ENCODE results near the gene PBXIP1.

The PBXIP1 gene

DNA sequence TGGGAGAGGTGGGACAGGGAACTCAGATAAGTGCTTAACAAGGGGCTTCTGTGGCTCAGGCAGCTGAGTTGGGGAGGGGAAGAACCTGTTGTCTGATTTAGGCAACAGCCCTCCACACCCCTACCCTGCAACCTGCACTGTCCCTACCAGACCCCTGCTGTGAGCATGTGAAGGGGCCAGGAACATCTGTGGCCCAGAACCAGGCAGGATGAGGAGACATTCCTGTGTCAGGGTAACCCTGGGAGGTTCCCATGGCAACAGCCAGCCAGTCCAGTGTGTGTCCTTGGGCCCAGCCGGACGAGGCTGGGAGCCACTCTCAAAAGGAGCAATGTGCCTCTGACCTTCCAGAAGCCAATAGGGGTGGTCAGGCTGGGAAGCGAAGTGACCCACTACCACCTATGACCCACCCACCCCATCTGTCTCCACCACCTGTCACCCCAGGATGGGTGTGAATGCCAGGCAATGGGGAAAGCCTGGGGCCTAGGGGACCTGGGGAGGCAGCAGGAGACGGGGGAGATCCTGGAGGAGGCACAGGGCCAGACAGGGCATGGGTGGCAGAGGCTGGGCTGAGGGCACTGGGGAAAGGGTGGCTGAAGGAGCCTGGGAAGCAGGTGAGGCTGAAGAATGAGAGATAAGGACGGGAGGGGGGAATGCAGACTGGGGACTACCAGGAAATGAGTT lies 14.4 kb downstream of the PBXIP1 start:
- DNase-seq (ENCODE audit: low read depth, low spot score) = no peak
- Histone ChIP-seq H3K4me3 (ENCODE audit: low read length) (no peak overlapping the region), H3K27ac (ENCODE audit: low read length) (no peak overlapping the region), H3K4me1 (ENCODE audit: control insufficient read depth, insufficient read depth, low read length) (peaks cover 6% of the 10 kb centered on the region), H3K36me3 (ENCODE audit: control insufficient read depth, insufficient read depth, low read length) (no peaks in the 10 kb centered on the region), H3K9me3 (ENCODE audit: control insufficient read depth, insufficient read depth, low read length) (no peaks in the 10 kb centered on the region), H3K27me3 (ENCODE audit: control insufficient read depth, insufficient read depth, low read length) (no peaks in the 10 kb centered on the region)
- WGBS (ENCODE audit: insufficient coverage, insufficient read length) = no CpG with 5 or more reads among the region's 5 CpGs

- WGBS (ENCODE audit: insufficient coverage, insufficient read length) = no CpG with 5 or more reads among the region's 8 CpGs
- H3K27me3 ChIP-seq (ENCODE audit: control insufficient read depth, insufficient read depth, low read length) = no peaks in the 10 kb centered on the region
- no peak overlapping the region for H3K27ac ChIP-seq (ENCODE audit: low read length)
- DNase-seq (ENCODE audit: low read depth, low spot score) = no peak
- H3K9me3 ChIP-seq (ENCODE audit: control insufficient read depth, insufficient read depth, low read length) = no peaks in the 10 kb centered on the region
- no peaks in the 10 kb centered on the region for H3K36me3 ChIP-seq (ENCODE audit: control insufficient read depth, insufficient read depth, low read length)
- peaks cover 6% of the 10 kb centered on the region for H3K4me1 ChIP-seq (ENCODE audit: control insufficient read depth, insufficient read depth, low read length)
- H3K4me3 ChIP-seq (ENCODE audit: low read length) = no peak overlapping the region
These were observed 15.2 kb downstream of the PBXIP1 start for GRCh38 chr1:154940651-154941194.

- Histone ChIP-seq H3K27ac (ENCODE audit: low read length) (no peak overlapping the region), H3K4me3 (ENCODE audit: low read length) (no peak overlapping the region), H3K36me3 (ENCODE audit: control insufficient read depth, insufficient read depth, low read length) (no peaks in the 10 kb centered on the region), H3K9me3 (ENCODE audit: control insufficient read depth, insufficient read depth, low read length) (no peaks in the 10 kb centered on the region), H3K27me3 (ENCODE audit: control insufficient read depth, insufficient read depth, low read length) (no peaks in the 10 kb centered on the region), H3K4me1 (ENCODE audit: control insufficient read depth, insufficient read depth, low read length) (peaks cover 6% of the 10 kb centered on the region)
- DNase-seq (ENCODE audit: low read depth, low spot score) = no peak
- no CpG with 5 or more reads among the region's 1 CpG for WGBS (ENCODE audit: insufficient coverage, insufficient read length)
These were observed 15.7 kb downstream of the PBXIP1 start for GRCh38 chr1:154940213-154940560.

DNA sequence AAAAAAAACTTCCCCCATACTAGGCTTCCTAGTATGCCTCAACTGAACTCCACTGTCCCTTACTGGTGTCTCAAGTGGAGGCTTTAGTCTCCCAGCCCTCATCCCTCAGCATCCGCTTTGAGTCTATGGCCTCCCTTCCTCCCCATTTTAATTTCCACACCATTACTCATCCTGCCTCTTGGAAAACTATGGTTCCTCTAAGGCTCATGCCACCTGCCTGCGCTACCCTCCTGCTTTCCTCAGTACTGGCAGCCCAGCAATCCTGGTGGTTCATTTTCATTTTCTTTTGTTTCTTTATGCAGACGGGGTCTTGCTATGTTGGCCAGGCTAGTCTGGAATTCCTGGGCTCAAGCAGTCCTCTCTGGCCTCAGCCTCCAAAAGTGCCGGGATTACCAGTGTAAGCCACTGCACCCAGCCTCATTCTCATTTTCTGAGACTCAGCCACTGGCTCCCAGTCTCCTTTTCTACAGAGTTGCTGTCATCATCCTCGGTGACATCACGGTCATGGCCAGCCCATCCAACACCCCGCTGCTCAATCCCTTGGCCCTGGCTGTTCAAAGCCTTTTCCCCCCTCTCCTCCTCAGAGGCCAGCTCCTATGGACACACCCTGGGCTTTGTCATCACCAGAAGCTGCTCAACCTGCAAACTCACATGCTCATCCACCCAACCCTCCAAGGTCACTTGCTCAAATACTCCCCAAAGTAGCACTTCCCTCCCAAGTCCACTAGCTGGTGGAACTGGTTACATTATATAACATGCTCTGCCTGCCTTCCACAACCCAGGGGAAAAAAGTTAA lies 17.1 kb downstream of the PBXIP1 start:
- no peak overlapping the region for H3K27ac ChIP-seq (ENCODE audit: low read length)
- no peak for DNase-seq (ENCODE audit: low read depth, low spot score)
- peaks cover 6% of the 10 kb centered on the region; the same call in 1 of the 2 replicates for H3K4me1 ChIP-seq (ENCODE audit: control insufficient read depth, insufficient read depth, low read length)

GRCh38 chr1:154937988-154938386 lies 17.9 kb downstream of the PBXIP1 start:
- no peaks in the 10 kb centered on the region for H3K9me3 ChIP-seq (ENCODE audit: control insufficient read depth, insufficient read depth, low read length)
- no peaks in the 10 kb centered on the region for H3K27me3 ChIP-seq (ENCODE audit: control insufficient read depth, insufficient read depth, low read length)
- no CpG with 5 or more reads among the region's 8 CpGs for WGBS (ENCODE audit: insufficient coverage, insufficient read length)
- DNase-seq (ENCODE audit: low read depth, low spot score) = no peak
- peaks cover 6% of the 10 kb centered on the region; the same call in 1 of the 2 replicates for H3K4me1 ChIP-seq (ENCODE audit: control insufficient read depth, insufficient read depth, low read length)
- H3K36me3 ChIP-seq (ENCODE audit: control insufficient read depth, insufficient read depth, low read length) = no peaks in the 10 kb centered on the region
- no peak overlapping the region for H3K27ac ChIP-seq (ENCODE audit: low read length)
- H3K4me3 ChIP-seq (ENCODE audit: low read length) = no peak overlapping the region

More for the DNA sequence above, 17.1 kb downstream of the PBXIP1 start:
- Histone ChIP-seq H3K9me3 (ENCODE audit: control insufficient read depth, insufficient read depth, low read length) (no peaks in the 10 kb centered on the region), H3K4me3 (ENCODE audit: low read length) (no peak overlapping the region), H3K27me3 (ENCODE audit: control insufficient read depth, insufficient read depth, low read length) (no peaks in the 10 kb centered on the region), H3K36me3 (ENCODE audit: control insufficient read depth, insufficient read depth, low read length) (no peaks in the 10 kb centered on the region)
- no CpG with 5 or more reads among the region's 7 CpGs for WGBS (ENCODE audit: insufficient coverage, insufficient read length)

DNA sequence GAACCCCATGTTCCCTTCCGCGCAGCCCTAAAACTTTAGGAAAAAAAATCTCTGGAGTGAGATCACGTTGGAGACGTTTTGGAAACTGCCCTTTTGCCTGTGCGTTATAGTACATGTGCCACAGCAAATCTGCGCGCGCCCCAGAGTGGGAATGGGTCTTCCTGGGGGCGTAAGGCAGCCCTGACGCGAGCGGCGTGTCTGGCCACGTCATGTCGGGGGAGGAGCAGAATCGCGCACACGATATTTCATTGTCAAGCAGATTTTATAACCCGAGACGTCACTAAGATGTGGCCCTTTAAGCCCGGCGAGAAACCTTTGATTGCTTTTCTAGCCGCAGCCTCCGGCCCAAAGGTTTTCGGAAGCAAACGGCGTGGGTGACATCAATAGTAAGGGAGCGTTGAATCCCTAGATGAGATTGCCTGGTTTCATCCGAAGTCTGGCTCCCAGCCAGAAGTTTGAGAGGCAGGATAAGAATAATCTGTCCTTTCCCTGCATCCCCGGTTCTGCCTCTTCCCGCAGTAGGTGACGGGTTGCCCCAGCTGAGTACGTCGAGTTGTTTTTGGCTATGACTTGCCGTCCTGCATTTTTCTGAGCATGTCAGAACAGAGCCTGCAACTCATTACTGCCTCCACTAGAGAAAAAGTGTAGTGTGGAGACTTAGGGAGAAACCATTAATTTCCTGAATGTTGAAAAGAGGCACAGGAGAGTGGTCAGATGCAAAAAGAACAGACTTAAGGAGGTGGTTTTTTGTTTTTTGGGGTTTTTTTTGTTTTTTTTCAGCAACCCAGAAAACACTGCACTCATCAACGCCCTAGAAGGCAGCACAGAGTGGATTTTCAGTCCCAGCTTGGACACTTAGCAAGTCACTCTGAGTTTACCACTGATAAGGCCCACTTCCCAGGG lies 18.6 kb downstream of the PBXIP1 start:
- Histone ChIP-seq H3K27me3 (ENCODE audit: control insufficient read depth, insufficient read depth, low read length) (no peaks in the 10 kb centered on the region), H3K9me3 (ENCODE audit: control insufficient read depth, insufficient read depth, low read length) (no peaks in the 10 kb centered on the region), H3K4me3 (ENCODE audit: low read length) (peak overlapping the region; percentile 62; the same call in 1 of the 2 replicates), H3K36me3 (ENCODE audit: control insufficient read depth, insufficient read depth, low read length) (no peaks in the 10 kb centered on the region), H3K27ac (ENCODE audit: low read length) (no peak overlapping the region), H3K4me1 (ENCODE audit: control insufficient read depth, insufficient read depth, low read length) (peaks cover 6% of the 10 kb centered on the region; the same call in 1 of the 2 replicates)
- DNase-seq (ENCODE audit: low read depth, low spot score) = no peak
- no CpG with 5 or more reads among the region's 36 CpGs for WGBS (ENCODE audit: insufficient coverage, insufficient read length)

GRCh38 chr1:154936555-154937084 lies 19.3 kb downstream of the PBXIP1 start, which contains the start of gene PMVK:
Gene PMVK, minus strand, starts transcription at chr1:154936719. Its CDS starts 34 bp downstream, at chr1:154936685.
- Histone ChIP-seq H3K4me3 (ENCODE audit: low read length) (peak within 1 kb of the TSS; percentile 62; the same call in 1 of the 2 replicates), H3K36me3 (ENCODE audit: control insufficient read depth, insufficient read depth, low read length) (no peaks in the 10 kb centered on the region), H3K27ac (ENCODE audit: low read length) (no peak within 1 kb of the TSS), H3K9me3 (ENCODE audit: control insufficient read depth, insufficient read depth, low read length) (no peaks in the 10 kb centered on the region), H3K27me3 (ENCODE audit: control insufficient read depth, insufficient read depth, low read length) (no peaks in the 10 kb centered on the region), H3K4me1 (ENCODE audit: control insufficient read depth, insufficient read depth, low read length) (peaks cover 6% of the 10 kb centered on the region; the same call in 1 of the 2 replicates)
- no CpG with 5 or more reads among the region's 45 CpGs for WGBS (ENCODE audit: insufficient coverage, insufficient read length)
- DNase-seq (ENCODE audit: low read depth, low spot score) = no peak

DNA sequence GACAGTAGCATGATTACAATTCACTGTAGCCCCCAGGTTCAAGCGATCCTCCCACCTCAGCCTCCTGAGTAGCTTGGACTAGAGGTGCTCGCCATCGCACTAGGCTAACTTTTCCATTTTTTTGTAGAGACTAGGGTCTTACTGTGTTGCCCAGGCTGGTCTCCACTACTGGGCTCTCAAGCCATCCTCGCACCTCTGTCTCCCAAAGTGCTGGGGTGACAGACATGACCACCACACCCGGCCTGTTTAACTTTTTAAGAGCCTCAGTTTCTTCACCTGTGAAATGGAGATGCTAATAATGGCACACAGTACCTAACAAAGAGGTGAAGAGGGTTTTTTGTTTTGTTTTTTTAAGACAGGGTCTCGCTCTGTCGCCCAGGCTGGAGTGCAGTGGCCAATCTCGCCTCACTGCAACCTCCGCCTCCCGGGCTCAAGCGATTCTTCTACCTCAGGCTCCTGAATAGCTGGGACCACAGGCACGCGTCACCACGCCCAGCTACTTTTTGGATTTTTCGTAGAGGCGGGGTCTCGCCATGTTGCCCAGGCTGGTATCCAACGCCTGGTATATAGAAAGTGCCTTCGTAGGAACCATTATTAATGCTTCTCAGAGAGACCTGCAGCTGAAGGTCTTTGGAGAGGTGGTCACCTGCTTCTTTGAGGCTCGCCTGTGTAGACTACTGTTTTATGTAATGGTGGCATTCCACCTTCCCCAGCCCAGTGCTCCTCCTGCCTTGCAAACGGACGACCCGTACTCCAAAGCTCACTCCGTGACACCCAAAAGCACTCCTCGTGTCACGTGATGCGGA lies 19.9 kb downstream of the PBXIP1 start:
- WGBS (ENCODE audit: insufficient coverage, insufficient read length) = no CpG with 5 or more reads among the region's 27 CpGs

GRCh38 chr1:154934358-154934948 lies 21.4 kb downstream of the PBXIP1 start:
- no CpG with 5 or more reads among the region's 5 CpGs for WGBS (ENCODE audit: insufficient coverage, insufficient read length)
- H3K4me3 ChIP-seq (ENCODE audit: low read length) = no peak overlapping the region
- no peaks in the 10 kb centered on the region for H3K4me1 ChIP-seq (ENCODE audit: control insufficient read depth, insufficient read depth, low read length)
- no peaks in the 10 kb centered on the region for H3K9me3 ChIP-seq (ENCODE audit: control insufficient read depth, insufficient read depth, low read length)
- no peaks in the 10 kb centered on the region for H3K27me3 ChIP-seq (ENCODE audit: control insufficient read depth, insufficient read depth, low read length)
- H3K36me3 ChIP-seq (ENCODE audit: control insufficient read depth, insufficient read depth, low read length) = no peaks in the 10 kb centered on the region
- H3K27ac ChIP-seq (ENCODE audit: low read length) = no peak overlapping the region
- no peak for DNase-seq (ENCODE audit: low read depth, low spot score)

More for the DNA sequence above, 19.9 kb downstream of the PBXIP1 start:
- Histone ChIP-seq H3K9me3 (ENCODE audit: control insufficient read depth, insufficient read depth, low read length) (no peaks in the 10 kb centered on the region), H3K27me3 (ENCODE audit: control insufficient read depth, insufficient read depth, low read length) (no peaks in the 10 kb centered on the region), H3K27ac (ENCODE audit: low read length) (no peak overlapping the region), H3K4me1 (ENCODE audit: control insufficient read depth, insufficient read depth, low read length) (peaks cover 1% of the 10 kb centered on the region; the same call in 1 of the 2 replicates), H3K4me3 (ENCODE audit: low read length) (peak overlapping the region; percentile 62; the same call in 1 of the 2 replicates), H3K36me3 (ENCODE audit: control insufficient read depth, insufficient read depth, low read length) (no peaks in the 10 kb centered on the region)
- no peak for DNase-seq (ENCODE audit: low read depth, low spot score)

Measured in iPS DF 6.9 (cell line).